ENCODE measurements around the gene RAB44. TPM values are rescaled to one million over a fixed set of nuclear protein-coding genes. Genes with fewer than 3 reads are reported as not detected.

The RAB44 gene
- total and polyA plus RNA-seq, 9 of the 15 experiments (the other 6 are each of a cell fraction or from before 2014, with no cell fraction given), result not detected

GRCh38 chr6:36759148-36759759 is 61.6 kb downstream of the RAB44 start (continued):
- TF ChIP-seq CTCFL (IDR thresholded peaks at IDR 0.05; ENCODE audit: borderline replicate concordance, insufficient read depth, low read depth, low read length, poor library complexity, severe bottlenecking), result peak; percentile 73
- TF ChIP-seq JUND (IDR thresholded peaks at IDR 0.05; ENCODE audit: borderline replicate concordance, low read depth, low read length), result 0 out of 2 replicates have a peak, but pooled peaks have one; percentile 43
- no peak; the same call in 2 of the 3 replicates for TF ChIP-seq JUND (tag; IDR thresholded peaks at IDR 0.05; ENCODE audit: borderline replicate concordance, low read depth, low read length)
- peak; percentile 14; the same call in 1 of the 2 replicates for TF ChIP-seq CXXC5 (CRISPR knock-in tag; IDR thresholded peaks at IDR 0.05)
- TF ChIP-seq RUNX1 (IDR thresholded peaks at IDR 0.05; ENCODE audit: low read depth), result no peak
- TF ChIP-seq, protein P1, sequence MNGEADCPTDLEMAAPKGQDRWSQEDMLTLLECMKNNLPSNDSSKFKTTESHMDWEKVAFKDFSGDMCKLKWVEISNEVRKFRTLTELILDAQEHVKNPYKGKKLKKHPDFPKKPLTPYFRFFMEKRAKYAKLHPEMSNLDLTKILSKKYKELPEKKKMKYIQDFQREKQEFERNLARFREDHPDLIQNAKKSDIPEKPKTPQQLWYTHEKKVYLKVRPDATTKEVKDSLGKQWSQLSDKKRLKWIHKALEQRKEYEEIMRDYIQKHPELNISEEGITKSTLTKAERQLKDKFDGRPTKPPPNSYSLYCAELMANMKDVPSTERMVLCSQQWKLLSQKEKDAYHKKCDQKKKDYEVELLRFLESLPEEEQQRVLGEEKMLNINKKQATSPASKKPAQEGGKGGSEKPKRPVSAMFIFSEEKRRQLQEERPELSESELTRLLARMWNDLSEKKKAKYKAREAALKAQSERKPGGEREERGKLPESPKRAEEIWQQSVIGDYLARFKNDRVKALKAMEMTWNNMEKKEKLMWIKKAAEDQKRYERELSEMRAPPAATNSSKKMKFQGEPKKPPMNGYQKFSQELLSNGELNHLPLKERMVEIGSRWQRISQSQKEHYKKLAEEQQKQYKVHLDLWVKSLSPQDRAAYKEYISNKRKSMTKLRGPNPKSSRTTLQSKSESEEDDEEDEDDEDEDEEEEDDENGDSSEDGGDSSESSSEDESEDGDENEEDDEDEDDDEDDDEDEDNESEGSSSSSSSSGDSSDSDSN (IDR thresholded peaks at IDR 0.05; ENCODE audit: borderline replicate concordance in 1 of 2, low read depth in 2 of 2, low read length in 2 of 2), result 0 out of 4 replicates have a peak, but pooled peaks of 1 of the 2 experiments have one; percentile 22
- peak; percentile 67 for TF ChIP-seq REST (IDR thresholded peaks at IDR 0.05; ENCODE audit: borderline replicate concordance)
- no peak for TF ChIP-seq REST (CRISPR knock-in tag; IDR thresholded peaks at IDR 0.05; ENCODE audit: low read depth)
- TF ChIP-seq WHSC1 (IDR thresholded peaks at IDR 0.05; ENCODE audit: low read length), result no peak
- no peak for TF ChIP-seq PCBP2 (IDR thresholded peaks at IDR 0.05; ENCODE audit: low read depth, low read length, poor library complexity, severe bottlenecking)
- TF ChIP-seq SMC3 (conservative IDR thresholded peaks at IDR 0.05; ENCODE audit: insufficient read depth, low read depth, low read length), result peak; percentile 92
- TF ChIP-seq, protein P2, sequence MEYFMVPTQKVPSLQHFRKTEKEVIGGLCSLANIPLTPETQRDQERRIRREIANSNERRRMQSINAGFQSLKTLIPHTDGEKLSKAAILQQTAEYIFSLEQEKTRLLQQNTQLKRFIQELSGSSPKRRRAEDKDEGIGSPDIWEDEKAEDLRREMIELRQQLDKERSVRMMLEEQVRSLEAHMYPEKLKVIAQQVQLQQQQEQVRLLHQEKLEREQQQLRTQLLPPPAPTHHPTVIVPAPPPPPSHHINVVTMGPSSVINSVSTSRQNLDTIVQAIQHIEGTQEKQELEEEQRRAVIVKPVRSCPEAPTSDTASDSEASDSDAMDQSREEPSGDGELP (CRISPR knock-in tag; IDR thresholded peaks at IDR 0.05; ENCODE audit: borderline replicate concordance), result peak; percentile 71

Data from K562 (cell line).